CD4-positive, alpha-beta T cell treated with Interleukin-21 for 1 hour (primary cell): ENCODE measurements around the gene CTNNA2.

Experiments used
- DNase-seq: peaks from one replicate; pipeline ENCODE4 v3.0.0-alpha.2; 2020

CTNNA2 gene

DNA sequence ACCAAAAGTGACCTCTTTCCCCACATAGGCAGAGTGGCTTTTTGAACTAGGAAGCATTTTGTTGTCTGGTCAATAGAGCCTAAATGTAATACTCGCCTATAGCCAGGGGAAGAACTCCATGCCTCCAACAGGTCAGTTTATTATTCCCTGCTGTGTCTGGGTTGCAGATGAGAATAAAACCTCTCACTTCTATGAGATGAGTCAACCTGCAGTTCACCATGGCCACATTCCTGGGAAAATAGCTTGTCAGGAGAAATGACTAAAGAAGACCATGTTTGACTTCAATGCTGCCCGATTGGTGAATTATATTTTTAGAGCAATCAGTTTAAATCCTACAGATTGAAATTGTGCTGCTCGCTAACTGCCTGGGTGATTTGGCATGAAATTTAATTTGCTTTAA lies 838.4 kb downstream of the CTNNA2 start:
- no peak for DNase-seq

DNA sequence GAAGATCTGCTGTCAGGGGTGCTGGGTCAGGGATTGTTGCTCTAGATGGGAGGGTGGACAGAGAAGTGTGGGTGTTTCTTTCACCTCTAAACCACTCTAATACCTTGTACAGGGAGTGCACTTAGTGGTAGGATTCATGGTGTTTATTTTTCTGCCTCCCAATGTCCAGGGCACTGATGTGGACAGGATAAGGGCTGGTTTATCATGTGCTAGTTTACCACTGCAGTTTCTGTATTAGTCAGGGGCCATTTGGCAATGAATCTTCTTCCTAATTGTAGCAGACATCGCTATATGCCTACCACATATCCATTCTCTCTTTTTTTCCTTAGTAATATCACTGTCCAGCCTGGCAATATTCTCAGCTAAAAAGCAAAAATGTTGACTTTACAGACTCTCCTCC lies 842.0 kb downstream of the CTNNA2 start:
- DNase-seq = no peak

DNA sequence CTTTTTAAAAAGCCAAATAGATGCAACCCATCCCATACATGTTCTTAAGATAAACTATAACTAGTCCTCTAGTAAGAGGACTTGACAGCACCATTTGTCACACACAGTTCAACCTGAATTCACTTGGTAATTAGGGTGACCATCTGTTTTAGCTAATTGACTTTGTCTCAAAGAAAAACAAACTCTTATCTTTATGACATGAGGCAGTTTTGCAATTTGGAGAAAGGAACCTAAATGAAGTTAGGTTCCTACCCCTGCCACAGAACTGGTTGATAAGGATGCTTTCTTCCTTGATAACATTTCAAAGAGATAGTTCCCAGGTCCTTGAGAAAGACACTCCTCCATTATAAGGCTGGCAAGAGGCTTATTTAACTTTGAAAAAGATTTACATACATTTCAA lies 849.1 kb downstream of the CTNNA2 start:
- DNase-seq = no peak

DNA sequence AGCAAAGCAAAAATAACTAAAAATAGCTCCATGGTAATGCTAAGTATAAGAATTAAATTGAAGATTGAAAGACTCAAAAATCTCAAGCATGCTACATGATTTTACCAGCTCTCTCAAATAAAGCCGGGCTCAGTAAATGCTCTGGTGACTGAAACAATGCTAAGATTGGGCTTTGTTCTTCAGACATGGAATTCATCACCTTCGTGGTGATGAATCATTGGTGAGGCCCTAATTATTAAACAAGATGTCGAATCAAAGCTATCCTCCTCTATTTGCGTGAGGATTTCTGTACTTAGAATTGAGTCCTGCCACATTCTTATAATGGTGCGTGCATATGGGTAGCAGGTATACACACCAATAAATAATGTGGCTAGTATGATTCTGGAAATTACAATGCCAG lies 850.5 kb downstream of the CTNNA2 start:
- DNase-seq = no peak

DNA sequence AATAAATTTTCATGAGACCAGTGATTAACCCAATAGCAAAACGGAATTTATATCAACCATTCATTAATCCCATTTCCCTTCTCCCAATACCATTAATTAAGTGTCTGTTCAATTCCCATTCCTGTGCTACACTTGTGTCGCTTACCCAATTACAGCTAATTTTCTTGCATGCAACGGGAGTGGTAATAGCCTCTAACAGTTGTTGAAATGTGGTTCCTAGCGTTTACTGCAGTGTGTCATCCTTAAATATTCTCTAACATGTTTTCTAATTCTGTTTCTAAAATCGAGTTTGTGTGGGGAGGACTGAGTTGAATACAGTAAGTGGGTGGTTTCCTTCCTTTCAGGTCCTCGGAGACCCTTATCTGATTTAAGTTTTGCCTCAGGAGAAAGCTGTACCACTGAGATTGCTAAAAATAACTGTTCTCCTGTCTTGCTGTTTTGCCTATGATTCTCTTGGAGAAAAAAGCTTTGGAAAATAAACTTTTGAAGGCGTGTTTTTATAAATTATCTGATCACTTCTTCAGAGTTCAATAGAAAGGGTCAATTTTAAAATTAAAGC lies 851.0 kb downstream of the CTNNA2 start:
- no peak for DNase-seq

DNA sequence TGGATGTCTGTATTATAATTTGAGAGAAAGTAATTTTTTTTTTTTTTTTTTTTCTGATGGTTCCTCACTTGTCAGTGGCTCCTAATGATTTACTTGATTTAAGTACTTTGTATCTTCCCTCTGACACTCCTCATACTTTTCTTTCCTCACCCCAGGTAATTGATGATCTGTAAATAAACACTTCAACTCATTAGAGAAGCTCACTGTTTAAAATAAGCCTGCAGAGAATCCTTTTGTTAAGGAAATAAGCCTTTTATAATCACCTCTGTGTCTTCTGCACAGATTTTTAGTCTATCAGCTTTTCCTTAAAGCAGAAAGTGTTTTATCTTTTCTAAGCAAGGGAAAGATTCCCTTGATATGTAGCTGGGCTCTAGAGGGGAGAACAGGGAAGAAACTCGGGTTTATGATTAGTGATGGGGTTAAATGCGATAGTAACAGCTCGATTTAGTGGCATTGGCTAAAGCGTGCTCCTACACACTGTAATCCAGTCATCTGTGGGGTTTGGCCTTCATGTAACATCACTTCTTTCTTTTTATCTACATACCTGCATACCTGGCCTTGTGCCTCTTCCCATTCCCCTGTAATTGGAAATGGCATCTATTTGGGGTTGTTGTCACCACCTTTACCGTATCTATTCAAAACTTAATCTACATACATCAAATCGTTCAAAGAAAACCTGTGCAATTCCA lies 851.8 kb downstream of the CTNNA2 start:
- no peak for DNase-seq

DNA sequence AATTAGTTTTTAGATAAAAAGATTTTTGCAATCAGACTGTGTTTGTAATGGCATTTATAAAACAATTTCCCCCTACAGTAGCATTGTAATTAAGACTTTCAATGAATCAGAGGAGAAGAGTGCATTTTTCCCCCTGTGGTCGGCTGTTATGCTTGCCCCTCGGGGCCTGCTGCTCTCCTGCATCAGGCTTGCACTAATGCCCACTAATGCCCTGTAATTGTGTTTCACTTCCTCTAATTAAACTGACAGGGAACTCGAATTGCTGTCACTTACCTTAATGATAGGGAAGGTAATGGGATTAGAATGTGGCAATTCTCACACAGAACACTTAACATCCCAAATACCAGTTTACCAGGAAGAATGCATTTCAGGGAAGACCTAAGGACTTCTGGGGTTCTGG lies 852.9 kb downstream of the CTNNA2 start:
- no peak for DNase-seq

DNA sequence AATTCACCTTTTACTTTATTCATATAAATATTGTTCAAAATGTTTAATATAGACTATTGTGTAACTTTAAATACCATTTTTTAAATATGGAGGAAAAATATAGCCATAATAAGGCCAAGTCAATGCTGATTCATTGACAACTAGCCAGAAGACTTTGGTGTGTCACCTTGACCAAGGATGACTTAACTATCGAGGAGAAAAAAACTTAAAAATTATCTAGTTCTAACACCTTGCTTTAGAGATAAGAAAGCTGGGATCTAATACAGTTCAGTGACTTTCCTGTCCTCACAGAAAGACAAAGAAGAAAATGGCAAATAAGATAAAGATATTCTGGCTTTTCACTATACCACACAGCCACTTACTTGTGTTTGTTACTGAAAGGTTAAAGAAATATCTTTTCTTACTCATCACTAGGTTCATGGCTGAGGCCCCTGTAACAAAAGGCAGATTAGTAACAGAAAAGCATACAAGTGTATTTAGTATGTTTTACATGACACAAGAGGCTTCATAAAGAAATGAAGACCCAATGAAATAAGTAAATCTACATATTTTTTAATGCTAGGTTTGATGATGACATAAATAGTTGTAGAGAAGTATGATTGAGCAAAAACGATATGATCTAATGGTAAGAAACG lies 857.6 kb downstream of the CTNNA2 start:
- no peak for DNase-seq

DNA sequence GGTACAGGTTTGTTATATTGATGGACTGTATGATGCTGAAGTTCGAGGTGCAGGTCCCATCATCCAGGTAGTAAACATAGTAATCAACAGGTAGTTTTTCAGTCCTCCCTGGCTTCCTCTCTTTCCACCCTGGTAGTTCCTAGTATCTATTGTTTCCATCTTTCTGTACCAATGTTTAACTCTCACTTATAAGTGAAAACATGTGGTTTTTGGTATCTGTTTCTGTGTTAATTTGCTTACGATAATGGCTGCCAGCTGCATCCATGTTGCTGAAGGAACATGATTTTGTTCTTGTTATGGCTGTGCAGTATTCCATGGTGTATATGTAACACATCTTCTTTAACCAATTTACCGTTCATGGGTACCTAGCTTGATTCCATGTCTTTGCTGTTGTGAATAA lies 861.3 kb downstream of the CTNNA2 start:
- no peak for DNase-seq

DNA sequence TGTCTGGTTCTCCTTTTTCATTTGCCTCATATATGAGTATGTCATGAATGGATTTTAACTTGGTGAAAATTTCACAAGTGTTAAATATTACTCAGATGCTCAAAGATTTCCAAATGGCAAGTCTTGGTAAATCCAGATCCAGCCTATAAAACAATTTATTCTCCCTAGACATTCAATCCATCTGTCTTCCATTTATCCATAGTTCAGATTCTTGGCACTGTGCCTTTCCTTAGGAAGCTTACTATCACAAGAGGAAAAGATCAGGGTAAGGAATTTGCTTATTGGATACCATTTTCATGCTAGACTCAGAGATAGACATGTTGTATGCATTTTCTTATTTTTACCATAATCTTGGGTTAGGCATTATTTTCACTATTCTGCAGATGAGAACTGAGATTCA lies 864.2 kb downstream of the CTNNA2 start:
- no peak for DNase-seq

DNA sequence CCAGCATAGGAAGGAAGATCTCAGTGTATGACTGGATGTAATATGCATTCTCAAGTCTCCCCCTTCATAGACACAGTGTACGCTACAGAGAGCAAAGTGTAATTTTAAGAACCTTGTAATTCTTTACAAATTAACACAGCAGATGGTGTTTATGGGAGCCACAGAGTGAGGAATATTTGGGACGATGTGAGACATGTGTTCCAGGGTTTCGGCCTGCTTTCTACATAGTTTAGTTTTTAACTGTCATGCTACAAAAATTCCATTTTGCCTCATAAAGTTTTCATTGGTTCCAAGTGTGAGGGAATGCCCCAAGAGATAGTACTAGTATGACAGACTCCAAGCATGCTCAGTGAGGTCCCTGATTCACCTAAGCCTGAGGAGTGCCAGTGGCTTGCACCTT lies 867.9 kb downstream of the CTNNA2 start:
- no peak for DNase-seq

DNA sequence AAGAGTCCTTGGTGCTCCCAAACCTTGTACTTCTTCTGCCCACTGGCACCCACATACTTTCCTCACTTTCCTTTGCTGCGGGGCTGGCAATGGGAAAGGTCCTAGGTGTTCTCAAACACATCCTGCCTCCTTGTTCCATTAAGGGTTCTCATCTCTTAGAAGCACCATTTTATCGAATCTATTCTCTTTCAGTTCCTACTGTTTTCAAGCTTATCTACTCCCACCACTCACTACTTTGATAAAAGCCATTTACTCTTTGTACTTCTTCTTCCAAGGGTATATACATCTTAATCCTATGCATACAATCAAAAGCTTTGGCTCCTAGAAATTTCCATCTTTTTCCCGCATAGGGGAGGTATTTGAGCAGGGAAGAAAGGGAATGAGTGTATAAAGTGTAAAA lies 868.8 kb downstream of the CTNNA2 start:
- no peak for DNase-seq

DNA sequence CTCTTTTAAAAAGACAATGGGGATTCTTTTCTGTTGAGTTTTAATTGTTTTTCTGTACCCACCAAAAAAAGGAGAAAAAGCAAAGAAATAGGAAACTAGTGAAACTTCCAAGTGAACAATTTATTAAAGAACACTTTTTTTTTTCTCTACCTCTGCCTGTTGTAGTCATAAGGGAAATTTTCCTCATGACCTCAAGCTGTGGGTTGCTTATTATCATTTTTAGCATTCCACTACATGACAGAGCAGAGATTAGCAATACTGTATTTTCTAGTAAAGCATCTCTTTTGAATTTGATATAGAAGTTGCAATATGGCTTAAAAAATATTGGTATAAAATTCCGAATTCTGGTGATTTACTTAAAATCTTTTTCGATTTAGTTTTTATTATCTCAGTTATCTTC lies 879.6 kb downstream of the CTNNA2 start:
- DNase-seq = no peak

DNA sequence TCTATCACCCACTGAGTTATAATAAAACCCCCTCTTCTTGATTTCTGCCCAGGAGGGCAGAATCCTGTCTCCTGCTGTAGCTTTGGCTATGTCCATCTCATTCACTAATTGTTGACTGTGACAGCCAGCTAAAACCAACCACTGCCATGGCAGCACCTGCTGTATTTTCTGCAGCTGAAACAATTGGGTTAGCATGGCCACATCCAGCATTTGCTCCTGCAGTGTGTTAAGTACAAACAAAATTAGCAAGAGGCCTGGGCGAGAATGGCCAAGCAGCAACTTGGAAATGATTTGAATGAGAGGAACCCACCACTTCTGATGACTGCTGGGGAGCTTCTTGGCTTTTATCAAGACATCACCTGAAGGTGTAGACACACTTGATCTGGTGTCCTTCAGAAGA lies 881.1 kb downstream of the CTNNA2 start:
- no peak for DNase-seq

DNA sequence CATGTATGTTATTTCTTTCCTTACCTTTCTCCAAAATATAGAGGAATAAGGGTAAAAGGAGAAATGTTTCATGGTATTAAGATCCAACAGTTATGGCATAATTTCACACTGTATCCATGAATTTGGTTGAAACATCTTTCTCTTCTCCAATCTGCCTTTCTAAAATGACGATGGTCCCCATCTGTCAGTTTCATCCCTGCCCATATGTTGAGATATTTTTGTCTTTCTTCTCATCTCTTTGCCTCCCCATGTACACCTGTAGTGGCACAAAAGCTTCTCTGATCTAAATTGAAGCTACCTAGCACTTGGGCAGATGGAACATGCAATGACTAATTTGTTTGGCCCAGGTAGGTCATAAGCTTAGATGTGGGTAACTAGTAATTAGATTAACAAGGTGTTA lies 882.4 kb downstream of the CTNNA2 start:
- no peak for DNase-seq

DNA sequence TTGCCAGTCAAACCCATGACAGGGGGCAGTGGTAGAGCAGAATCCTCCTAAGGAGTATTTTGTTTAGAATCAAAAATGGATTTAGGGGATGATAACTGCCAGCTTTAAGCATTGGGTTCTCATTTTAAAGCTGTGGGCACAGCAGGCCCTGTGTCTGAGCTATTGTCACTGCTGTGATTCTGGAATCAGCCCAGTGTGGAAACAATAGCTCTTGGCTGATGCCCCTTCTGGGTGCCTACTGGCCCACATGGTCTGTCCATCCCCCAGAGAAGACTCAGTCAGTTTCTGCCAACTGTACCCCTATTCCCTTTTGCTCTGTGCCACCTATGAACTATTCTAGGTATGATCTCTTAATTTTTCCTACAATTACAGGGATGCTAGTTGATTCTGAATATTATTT lies 883.4 kb downstream of the CTNNA2 start:
- no peak for DNase-seq

DNA sequence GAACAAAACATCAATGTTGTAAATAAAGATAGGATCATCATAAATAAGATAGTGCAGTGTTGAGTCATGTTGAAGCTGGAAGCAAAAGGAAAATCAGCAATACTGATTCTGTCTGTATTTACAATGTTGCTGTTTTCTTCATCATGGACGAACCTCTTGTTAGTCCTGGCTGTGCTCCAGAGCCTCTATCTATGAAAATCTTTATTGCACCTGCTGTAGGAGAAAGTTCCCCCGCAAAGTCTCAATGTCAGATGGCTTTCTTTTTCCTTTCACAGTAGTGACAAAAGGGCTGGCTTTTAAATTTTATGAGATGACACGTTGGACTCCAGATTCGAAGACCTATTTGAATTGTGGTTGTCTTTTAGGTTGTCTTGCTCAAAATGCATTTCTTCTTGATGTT lies 890.2 kb downstream of the CTNNA2 start:
- DNase-seq = no peak

DNA sequence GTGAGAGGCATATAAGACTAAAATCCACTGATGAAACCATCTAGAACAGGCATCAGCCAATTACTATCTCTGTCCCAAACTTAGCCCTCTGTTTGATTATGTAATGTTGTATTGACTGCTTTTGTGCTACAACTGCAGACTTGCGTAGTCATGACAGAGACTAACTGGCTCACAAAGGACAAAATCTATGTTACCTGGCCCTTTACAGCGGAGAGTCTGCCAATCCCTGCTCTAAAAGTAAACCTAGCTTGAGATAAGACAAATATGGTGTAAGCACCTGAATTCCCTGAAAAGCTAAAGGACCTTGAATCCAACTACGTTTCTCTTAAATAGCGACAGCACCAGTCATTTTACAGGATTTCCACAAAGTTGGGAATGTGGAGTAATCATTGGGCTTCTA lies 894.5 kb downstream of the CTNNA2 start:
- no peak for DNase-seq

DNA sequence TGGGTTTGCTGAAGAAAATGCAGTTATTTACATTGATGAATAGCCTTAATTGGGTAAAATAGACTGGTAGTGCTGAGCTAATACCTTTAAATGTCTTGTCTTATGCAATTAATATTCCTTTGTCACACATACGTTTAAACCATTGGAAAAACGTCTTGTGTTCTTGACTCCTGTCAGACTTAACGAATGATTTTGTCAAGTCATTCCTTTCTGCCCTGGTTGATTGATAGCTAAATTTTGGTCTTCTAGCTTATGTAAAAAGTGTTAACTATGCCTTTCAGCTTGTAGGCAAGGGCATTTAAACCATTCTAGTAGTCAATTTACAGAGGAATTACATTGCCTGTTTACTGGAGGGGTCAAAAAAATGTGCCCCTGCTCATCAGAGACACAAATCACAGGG lies 897.5 kb downstream of the CTNNA2 start:
- no peak for DNase-seq

DNA sequence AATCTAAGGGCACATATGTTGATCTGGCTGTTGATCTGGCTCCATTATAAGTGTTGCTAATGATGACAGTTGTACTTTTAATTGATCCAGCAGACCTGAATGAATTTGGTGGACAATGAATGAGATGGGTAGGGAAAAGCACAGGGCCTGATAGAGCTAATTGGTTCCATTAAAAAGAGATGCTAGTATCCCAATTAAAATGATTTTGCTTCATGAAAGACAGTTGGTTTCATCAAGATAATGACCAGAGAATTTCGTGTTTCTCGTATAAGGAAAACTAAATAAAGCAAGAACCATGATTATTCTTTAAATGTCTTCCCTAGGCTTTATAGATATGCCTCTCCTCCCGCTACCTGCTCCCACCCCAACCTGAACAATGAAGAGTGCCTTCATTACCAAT lies 900.3 kb downstream of the CTNNA2 start:
- no peak for DNase-seq

DNA sequence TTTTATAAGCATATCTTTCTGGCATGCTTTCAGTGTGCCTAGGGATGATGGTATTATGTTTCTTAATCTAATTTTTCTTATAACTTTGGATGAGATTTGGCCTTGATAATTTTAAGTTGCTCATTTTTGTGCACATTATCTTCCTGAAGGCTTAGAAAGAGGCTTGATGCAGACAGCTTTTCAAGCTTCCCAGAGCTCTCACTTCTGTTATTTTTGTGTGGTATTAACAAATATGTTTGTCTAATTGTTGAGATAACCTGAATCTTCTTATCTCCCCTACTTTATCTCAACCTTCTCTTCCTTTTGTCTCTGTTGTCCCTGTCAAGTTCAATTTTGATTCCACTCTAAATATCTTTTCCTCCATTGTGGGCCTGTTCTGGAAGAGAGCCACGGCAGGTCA lies 904.9 kb downstream of the CTNNA2 start:
- no peak for DNase-seq

DNA sequence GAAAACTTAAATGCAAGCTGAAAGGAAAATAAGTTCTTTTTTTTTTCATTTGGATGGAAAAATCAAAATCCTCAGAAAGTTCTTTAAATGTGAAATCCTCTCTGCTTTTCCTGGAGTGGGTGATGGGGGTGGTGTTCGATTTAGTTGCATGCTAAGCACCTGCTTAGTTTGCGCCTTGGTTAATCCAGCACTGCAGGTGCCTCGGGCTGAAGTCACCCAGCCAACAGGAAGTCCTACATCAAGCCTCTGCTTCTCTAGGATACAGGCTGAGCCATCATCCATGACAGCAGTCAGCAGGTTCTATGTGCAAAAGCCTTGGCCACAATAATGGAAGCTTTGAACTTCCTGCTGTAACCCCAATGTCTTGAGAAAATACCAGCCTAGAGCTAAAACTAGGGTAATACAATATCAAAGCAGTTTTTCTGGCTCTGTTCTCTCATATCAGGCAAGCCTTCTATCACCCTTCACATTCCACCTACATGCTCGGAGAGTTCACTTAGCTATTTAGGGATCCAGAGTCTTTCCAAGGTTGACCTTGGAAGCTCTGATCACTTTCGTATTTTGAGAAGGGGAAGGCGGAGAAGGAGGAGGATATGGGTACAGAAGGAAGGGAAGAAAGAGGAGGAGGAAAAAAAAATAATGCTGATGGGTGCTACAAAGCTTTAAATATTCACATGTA lies 907.8 kb downstream of the CTNNA2 start:
- DNase-seq = no peak

DNA sequence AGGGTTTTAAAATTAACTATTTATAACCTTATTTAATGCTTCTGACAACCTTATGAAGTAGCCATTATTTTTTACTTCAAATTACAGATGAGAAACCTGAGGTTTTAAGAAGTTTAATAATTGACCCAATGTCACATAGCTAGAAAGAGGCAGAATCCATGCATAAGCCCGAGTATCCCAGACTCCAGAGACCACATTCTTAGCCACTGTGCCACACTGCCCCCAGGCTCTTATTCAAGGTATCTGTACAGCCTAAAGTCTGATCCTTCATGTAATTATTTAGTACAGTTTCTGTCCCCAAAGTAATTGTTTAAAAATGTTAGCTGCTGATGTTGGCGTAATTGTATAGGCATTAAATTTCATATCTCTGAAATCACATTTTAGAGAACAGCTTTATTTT lies 916.4 kb downstream of the CTNNA2 start:
- no peak for DNase-seq

DNA sequence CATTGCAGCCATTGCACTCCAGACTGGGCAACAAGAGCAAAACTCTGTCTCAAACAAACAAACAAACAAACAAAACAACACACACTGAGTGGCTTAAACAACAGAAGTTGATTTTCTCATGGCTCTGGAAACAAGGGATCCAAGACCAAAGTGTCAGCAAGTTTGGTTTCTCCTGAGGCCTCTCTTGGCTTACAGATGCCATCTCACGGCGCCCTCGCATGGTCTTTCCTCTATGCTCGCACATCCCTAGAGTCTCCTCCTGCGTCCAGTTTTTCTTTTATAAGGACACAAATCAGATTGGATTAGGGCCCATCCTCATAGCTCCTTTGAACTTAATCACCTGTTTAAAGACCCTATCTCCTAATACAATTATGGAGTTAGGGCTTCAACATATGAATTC lies 925.1 kb downstream of the CTNNA2 start:
- DNase-seq = no peak
